ENCODE measurements around the gene USP54.

GRCh38 chr10:73506491-73506890 is 84.7 kb downstream of the USP54 start:
- no peak for TF ChIP-seq ZBTB7A (IDR thresholded peaks at IDR 0.05; ENCODE audit: borderline replicate concordance, control insufficient read depth, low read depth, low read length)
- no peak for TF ChIP-seq POLR2AphosphoS5 (IDR thresholded peaks at IDR 0.05; ENCODE audit: control insufficient read depth, insufficient read depth, low read depth, low read length)
- no peak for TF ChIP-seq BHLHE40 (IDR thresholded peaks at IDR 0.05; ENCODE audit: low read length)
- no peak for TF ChIP-seq BDP1 (IDR thresholded peaks at IDR 0.05; ENCODE audit: insufficient read depth, insufficient read length)
- TF ChIP-seq NR2C2 (CRISPR knock-in tag; IDR thresholded peaks at IDR 0.05) = no peak
- TF ChIP-seq NR2C2 (tag; IDR thresholded peaks at IDR 0.05) = no peak

Data from K562 (cell line).